GM18511 (cell line): ENCODE measurements around the gene CCDC14.
"Not testable (repeated sequence)": the region's sequence is repeated elsewhere in the genome, so short reads cannot be mapped to it uniquely, and the experiment has no call there.

Source experiments
- ATAC-seq: cut with Tn5 transposase; IDR thresholded peaks from one replicate; pipeline ENCODE4 v1.9.1; 2021; ENCODE audit warnings: mild to moderate bottlenecking, moderate library complexity; ENCODE audit not compliant: unreplicated experiment

CCDC14 gene

GRCh38 chr3:123960781-123961507 is at the start of gene CCDC14:
CCDC14 (minus strand) TSS chr3:123961229; CDS start chr3:123961173, 56 bp downstream.
- peak; percentile 91 for ATAC-seq

GRCh38 chr3:124008321-124008720 is 47.3 kb upstream of the CCDC14 start:
- not testable (repeated sequence) for ATAC-seq

- ATAC-seq: no peak
Observed at GRCh38 chr3:124007186-124007585, 46.2 kb upstream of the CCDC14 start.

- not testable (repeated sequence) for ATAC-seq
Observed at GRCh38 chr3:124002405-124003079, 41.5 kb upstream of the CCDC14 start.

GRCh38 chr3:124001366-124001765 is 40.3 kb upstream of the CCDC14 start:
- ATAC-seq: not testable (repeated sequence)

- no peak for ATAC-seq
Observed at GRCh38 chr3:123997543-123997942, 36.5 kb upstream of the CCDC14 start.

GRCh38 chr3:123993818-123994217 is 32.8 kb upstream of the CCDC14 start:
- ATAC-seq: no peak

GRCh38 chr3:123991730-123992588 is 30.9 kb upstream of the CCDC14 start, which contains the start of gene ROPN1:
ROPN1 (minus strand) TSS chr3:123992124; CDS start chr3:123980481, 11,643 bp downstream.
- ATAC-seq: not testable (repeated sequence)

- no peak for ATAC-seq
Observed at GRCh38 chr3:123986427-123986826, 25.4 kb upstream of the CCDC14 start.

- no peak for ATAC-seq
Observed at GRCh38 chr3:123984957-123985356, 23.9 kb upstream of the CCDC14 start.

GRCh38 chr3:123984350-123984749 is 23.3 kb upstream of the CCDC14 start:
- no peak for ATAC-seq

- ATAC-seq: not testable (repeated sequence)
Observed at GRCh38 chr3:123981317-123981716, 20.3 kb upstream of the CCDC14 start.

- no peak for ATAC-seq
Observed at GRCh38 chr3:123980539-123980938, 19.5 kb upstream of the CCDC14 start.

GRCh38 chr3:123979525-123980501 is 18.8 kb upstream of the CCDC14 start:
- ATAC-seq: not testable (repeated sequence)

GRCh38 chr3:123976904-123977303 is 15.9 kb upstream of the CCDC14 start:
- not testable (repeated sequence) for ATAC-seq

GRCh38 chr3:123976181-123976898 is 15.3 kb upstream of the CCDC14 start:
- ATAC-seq: not testable (repeated sequence)

GRCh38 chr3:123975030-123975429 is 14.0 kb upstream of the CCDC14 start:
- ATAC-seq: not testable (repeated sequence)

- ATAC-seq: no peak
Observed at GRCh38 chr3:123971406-123971805, 10.4 kb upstream of the CCDC14 start.

- not testable (repeated sequence) for ATAC-seq
Observed at GRCh38 chr3:123967260-123967659, 6.2 kb upstream of the CCDC14 start.
